Activated CD4-positive, alpha-beta T cell treated with anti-CD3 and anti-CD28 coated beads for 4 hours (primary cell): ENCODE data around the gene SCLY.

Experiments used
- DNase-seq, 2 donors: peaks; one replicate each; pipeline ENCODE4 v3.0.0-alpha.2; 2020

SCLY gene

DNA sequence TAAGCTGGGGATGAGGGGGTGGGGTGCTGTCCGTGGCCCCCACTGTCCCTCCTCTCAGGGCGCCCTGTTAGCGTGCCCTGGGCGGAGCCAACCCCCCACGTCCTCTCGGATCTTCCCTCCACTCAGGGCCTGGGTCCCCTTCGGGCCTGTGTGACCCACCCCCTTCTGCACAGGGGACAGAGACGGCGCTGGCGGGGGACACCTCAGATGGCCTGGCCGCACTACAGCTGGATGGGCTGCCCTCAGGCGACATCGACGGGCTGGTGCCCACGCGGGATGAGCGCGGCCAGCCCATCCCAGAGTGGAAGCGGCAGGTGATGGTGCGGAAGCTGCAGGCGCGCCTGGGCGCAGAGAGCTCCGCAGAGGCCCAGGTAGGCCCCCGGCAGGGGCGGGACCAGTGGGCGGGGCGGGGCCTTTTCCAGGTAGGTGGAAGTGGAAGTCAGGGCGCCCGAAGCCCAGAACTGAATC lies 67.8 kb downstream of the SCLY start:
- DNase-seq, result no peak

DNA sequence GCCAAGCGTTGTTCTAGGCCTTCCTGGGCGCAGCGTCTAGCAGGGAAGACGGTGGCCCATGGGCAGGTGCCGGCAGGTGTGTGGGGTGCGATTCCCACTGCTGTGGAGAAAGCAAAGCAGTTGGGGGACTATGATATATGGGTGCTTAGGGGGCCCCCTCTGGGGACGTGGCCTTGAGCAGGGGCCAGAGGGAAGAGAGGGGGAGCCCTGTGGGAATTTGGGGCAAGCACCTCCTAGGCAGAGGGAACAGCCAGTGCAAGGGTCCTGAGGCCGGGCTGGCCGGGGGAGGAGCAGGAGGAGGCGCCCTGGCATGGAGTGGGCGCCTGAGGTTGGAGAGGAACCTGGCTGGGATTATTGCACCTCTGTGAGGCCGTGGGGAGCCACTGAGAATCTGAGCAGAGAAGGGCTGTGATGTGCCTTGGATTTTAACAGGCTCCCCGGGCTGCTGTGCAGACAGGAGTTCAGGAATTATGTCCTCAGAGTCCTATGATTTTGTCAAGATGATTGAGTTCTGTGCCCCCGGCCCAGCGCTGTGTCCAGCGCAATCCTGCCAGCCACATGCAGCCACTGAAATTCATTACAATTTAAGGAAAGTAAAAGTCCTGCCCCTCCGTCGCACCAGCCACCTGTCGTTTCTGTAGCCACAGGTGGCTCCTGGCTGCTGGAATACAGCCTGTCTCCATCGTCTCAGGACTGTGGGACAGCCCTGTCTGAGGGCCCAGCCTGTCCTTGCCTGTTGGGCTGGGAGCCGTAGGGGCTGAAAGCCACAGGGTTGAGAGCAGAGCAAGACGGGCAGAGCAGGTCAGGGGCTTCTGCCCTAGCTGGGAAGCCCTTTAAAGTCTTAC lies 68.6 kb downstream of the SCLY start:
- no peak for DNase-seq

GRCh38 chr2:238130111-238130695 lies 69.4 kb downstream of the SCLY start:
- no peak for DNase-seq

DNA sequence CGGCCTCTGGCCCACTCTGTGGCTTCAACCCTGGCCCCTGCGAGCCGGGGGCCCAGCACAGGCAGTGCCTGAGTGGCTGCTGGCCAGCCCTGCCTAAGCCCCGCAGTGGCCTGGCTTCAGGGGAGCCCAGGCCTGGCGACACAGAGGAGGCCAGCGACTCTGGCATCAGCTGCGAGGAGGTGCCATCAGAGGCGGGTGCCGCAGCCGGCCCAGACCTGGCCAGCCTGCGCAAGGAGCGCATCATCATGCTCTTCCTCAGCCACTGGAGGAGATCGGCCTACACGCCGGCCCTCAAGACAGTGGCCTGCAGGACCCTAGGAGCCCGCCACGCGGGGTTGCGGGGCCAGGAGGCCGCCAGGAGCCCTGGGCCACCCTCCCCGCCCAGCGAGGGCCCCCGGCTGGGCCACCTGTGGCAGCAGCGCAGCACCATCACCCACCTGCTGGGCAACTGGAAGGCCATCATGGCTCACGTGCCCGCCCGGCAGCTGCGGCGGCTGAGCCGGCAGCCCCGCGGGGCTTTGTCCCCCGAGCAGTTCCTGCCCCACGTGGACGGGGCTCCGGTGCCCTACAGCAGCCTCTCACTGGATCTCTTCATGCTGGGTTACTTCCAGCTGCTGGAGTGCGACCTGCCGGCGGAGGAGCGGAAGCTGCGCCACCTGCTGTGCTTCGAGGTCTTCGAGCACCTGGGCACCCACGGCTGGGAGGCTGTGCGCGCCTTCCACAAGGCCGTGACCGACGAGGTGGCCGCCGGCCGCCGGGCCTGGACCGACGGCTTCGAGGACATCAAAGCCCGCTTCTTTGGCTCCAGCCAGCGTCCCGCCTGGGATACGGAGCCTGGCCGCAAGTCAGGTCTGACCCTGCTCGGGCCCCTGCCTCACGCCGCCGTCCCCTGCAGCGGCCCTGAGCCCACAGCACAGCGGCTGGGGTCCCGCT lies 70.2 kb downstream of the SCLY start:
- DNase-seq, result no peak

DNA sequence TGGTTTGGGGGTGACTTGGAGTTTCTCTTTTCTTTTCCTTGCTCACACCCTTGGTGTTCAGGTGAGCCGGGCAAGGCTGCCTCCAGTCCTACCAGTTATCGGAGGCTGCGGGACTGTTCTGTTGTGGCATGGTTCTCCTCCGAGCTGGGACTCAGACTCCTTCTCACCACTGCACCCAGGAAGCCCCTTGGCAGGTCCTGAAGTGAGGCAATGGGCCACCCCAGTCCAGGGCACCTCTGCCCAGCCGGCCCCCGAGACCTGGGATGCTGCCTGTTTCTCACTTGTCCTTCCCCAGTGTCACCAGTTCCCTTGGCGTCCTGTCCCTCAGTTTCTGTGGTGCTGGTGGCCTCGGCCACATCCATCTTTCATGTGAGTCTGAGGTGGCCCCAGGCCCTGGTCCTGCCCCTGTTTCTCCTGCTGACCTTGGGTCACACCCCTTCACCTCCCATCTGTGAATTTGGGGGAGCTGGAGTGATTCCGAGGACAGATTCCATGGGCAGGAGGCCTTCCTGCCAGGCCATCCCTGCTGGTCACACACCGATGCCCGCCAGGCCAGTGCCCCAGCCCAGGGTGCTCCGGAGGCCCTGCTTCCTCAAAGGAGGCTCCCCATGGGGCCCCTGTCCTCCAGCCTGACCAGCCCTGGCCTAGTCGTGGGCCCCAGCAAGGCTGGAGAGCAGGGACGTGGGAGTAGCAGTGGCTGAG lies 71.1 kb downstream of the SCLY start:
- no peak for DNase-seq

GRCh38 chr2:238132463-238133450 lies 72.0 kb downstream of the SCLY start:
- DNase-seq, result no peak

DNA sequence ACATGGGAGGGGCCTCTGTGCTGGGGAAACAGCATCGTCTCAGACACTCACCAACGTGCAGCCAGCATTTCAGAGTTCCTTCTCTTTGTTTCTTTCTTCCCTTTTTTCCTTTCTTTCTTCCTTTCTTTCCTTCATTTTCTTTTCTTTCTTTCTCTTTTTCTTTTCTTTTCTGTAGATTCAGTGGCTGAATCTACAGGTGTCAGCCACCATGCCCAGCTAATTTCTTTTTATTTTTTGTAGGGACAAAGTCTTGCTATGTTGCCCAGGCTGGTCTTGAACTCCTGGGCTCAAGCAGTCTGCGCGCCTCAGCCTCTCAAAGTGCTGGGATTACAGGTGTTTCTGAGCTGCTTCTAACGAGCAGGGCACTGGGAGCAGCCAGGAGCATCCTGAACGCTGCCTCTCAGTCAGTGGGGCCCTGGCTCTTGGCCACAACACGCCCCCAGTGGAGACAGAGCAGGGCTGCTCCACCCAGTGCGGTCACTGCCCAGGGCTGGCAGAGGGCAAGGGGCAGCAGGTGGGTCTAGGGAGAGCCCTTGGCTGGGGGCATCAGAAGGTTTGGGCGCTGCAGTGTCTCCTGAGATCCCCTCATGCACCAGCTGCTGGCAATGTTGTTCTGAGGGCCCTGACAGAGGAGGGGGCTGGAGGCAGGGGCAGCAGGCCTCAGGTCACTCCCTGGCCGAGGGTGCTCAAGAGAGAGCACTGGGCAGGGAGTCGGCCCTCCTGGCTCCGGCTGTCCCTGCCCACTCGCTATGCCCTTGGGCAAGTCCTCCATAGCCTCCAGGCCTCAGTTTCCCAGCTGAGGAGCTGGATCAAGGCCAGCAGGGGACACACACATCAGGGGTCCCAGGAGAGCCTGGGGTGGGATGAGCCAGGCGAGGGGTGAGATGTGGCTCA lies 72.9 kb downstream of the SCLY start:
- no peak for DNase-seq

GRCh38 chr2:238134393-238134785 lies 73.6 kb downstream of the SCLY start:
- no peak for DNase-seq

- no peak for DNase-seq
Observed at GRCh38 chr2:238135601-238136150, 74.9 kb downstream of the SCLY start.

- no peak for DNase-seq
Observed at GRCh38 chr2:238136820-238137537, 76.2 kb downstream of the SCLY start.

DNA sequence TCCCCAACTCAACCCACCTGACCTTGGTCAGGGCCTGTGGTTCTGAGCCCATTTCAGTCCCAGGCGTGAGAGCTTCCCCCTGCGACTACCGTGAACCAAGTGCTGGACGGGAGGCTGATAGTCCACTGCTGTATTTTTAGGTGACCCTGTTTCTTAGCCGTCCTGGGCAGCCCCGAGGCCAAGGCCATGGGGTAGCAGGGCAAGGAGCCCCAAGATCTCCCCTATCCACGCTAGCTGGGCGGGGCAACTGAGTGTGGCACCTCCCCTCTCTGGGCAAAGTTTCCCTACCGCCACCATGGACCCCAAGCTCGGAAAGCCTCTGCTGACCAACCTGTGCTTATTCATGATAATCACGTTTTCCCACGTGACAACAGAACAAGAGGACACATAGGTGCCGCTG lies 77.1 kb downstream of the SCLY start:
- no peak for DNase-seq

DNA sequence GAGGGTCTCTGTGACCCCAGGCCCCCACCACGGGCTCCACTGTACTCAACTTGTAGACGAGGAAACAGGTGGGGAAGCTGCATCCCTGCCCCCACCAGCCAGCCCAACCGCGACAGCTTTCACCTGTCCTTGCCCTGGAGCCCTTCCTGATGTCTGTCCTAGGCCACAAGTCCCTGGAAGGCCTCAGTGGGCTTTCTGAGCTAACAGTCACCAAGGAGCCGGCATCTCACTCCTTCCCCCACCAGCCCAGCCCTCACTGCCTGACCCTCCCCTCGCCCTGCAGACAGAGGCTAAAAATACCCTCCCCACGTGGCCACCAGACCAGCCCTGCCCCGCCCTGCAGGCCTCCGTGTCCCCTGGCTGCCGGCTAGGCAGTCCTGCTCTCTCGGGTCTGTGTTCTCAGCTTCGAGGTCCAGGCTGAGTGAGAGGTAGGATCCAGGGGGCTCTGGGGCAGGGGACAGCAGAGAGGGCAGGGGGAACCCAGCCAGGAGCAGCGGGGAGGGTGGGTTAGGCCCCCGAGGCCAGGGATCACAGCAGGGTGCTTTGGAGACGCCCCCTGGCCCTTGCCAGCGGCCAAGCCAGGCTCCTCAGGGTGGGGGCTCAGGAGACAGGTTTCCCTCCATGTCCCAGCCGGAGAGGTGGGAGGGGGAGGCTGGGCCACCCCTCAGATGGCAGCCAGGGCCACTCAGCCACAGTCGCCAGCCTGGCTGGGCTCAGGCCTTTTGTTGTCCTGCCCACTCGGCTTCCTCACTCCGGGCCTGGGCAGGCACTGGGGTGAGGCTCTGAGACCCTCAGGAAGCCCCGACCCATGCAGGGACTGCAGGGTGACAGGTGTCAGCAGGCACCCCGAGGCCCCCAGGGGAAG lies 77.8 kb downstream of the SCLY start, which contains the start of gene KLHL30:
TSS of gene KLHL30 (plus strand) at position 338 of the 865 bp plus-strand sequence. CDS start 2,087 bp downstream, outside the sequence.
- no peak for DNase-seq

- DNase-seq, result peak; percentile 17 to 21
Observed at GRCh38 chr2:238139196-238140039, 78.6 kb downstream of the SCLY start.

GRCh38 chr2:238140040-238140439 lies 79.2 kb downstream of the SCLY start:
- no peak for DNase-seq

DNA sequence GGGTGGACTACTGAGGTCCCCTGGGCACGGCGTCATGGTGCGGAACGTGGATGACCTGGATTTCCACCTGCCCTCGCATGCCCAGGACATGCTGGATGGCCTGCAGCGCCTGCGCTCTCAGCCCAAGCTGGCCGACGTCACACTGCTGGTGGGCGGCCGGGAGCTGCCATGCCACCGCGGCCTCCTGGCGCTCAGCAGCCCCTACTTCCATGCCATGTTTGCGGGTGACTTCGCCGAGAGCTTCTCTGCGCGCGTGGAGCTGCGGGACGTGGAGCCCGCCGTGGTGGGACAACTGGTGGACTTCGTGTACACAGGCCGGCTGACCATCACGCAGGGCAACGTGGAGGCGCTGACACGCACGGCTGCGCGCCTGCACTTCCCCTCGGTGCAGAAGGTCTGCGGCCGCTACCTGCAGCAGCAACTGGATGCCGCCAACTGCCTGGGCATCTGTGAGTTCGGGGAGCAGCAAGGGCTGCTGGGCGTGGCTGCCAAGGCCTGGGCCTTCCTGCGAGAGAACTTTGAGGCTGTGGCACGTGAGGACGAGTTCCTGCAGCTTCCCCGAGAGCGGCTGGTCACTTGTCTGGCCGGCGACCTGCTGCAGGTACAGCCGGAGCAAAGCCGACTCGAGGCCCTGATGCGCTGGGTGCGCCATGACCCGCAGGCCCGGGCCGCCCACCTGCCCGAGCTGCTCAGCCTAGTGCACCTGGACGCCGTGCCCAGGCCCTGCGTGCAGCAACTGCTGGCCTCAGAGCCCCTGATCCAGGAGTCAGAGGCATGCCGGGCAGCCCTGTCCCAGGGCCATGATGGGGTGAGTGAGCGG lies 80.1 kb downstream of the SCLY start:
- DNase-seq, result no peak
